NCI-H2081 treated with DMSO at 0.1 percent for 48 hours (cell line): ENCODE data around the gene CDH12.

Experiments
- DNase-seq: peaks from one replicate; lab custom pipeline; 2025; lab: John Stamatoyannopoulos, UW

CDH12 gene

GRCh38 chr5:21823076-21823574, 1030.0 kb downstream of the CDH12 start:
- DNase-seq: peak; percentile 67

- no peak for DNase-seq
These were observed 1032.6 kb downstream of the CDH12 start for GRCh38 chr5:21820527-21820926.

- no peak for DNase-seq
These were observed 1034.8 kb downstream of the CDH12 start for GRCh38 chr5:21818370-21818720.

- peak; percentile 46 for DNase-seq
These were observed 1035.3 kb downstream of the CDH12 start for GRCh38 chr5:21817668-21818369.

GRCh38 chr5:21810737-21811316, 1042.3 kb downstream of the CDH12 start:
- DNase-seq: no peak

GRCh38 chr5:21809611-21810010, 1043.5 kb downstream of the CDH12 start:
- DNase-seq: no peak

- DNase-seq: no peak
These were observed 1045.2 kb downstream of the CDH12 start for GRCh38 chr5:21807953-21808352.

- no peak for DNase-seq
These were observed 1046.2 kb downstream of the CDH12 start for GRCh38 chr5:21806943-21807342.

- no peak for DNase-seq
These were observed 1046.9 kb downstream of the CDH12 start for GRCh38 chr5:21806271-21806670.

GRCh38 chr5:21802869-21803490, 1050.2 kb downstream of the CDH12 start:
- peak; percentile 31 for DNase-seq

- DNase-seq: no peak
These were observed 1051.0 kb downstream of the CDH12 start for GRCh38 chr5:21802100-21802499.

GRCh38 chr5:21792748-21793147, 1060.4 kb downstream of the CDH12 start:
- DNase-seq: no peak

GRCh38 chr5:21791304-21791703, 1061.8 kb downstream of the CDH12 start:
- DNase-seq: no peak

- DNase-seq: no peak
These were observed 1068.7 kb downstream of the CDH12 start for GRCh38 chr5:21784487-21784886.

- no peak for DNase-seq
These were observed 1070.0 kb downstream of the CDH12 start for GRCh38 chr5:21783074-21783679.

- no peak for DNase-seq
These were observed 1076.7 kb downstream of the CDH12 start for GRCh38 chr5:21776466-21776865.

- no peak for DNase-seq
These were observed 1078.3 kb downstream of the CDH12 start for GRCh38 chr5:21774801-21775200.

- no peak for DNase-seq
These were observed 1078.9 kb downstream of the CDH12 start for GRCh38 chr5:21774281-21774680.

GRCh38 chr5:21773456-21773855, 1079.7 kb downstream of the CDH12 start:
- no peak for DNase-seq

- DNase-seq: no peak
These were observed 1087.7 kb downstream of the CDH12 start for GRCh38 chr5:21765406-21765805.

- DNase-seq: no peak
These were observed 1114.0 kb downstream of the CDH12 start for GRCh38 chr5:21739096-21739495.

- DNase-seq: no peak
These were observed 1129.6 kb downstream of the CDH12 start for GRCh38 chr5:21723500-21723899.
